WTC11 (cell line): ENCODE data around the gene D2HGDH. TPM values are rescaled to one million over a fixed set of nuclear protein-coding genes. Genes with fewer than 3 reads are reported as not detected.

Source experiments
- AFF4 ChIP-seq: sonication (generic); formaldehyde crosslinking; IDR thresholded peaks from 2 replicates; pipeline ENCODE4 v1.8.1; 2023; ENCODE audit warnings: mild to moderate bottlenecking, missing genetic modification reagents, borderline replicate concordance
- AR ChIP-seq: fragments of 250-450 bp; sonication (Bioruptor Pico); IDR thresholded peaks from 2 replicates; pipeline ENCODE4 v1.9.0; 2021; ENCODE audit warnings: mild to moderate bottlenecking
- ARID4B ChIP-seq: sonication (generic); formaldehyde crosslinking; IDR thresholded peaks from 2 replicates; pipeline ENCODE4 v1.8.0; 2023; ENCODE audit warnings: missing genetic modification reagents, mild to moderate bottlenecking, borderline replicate concordance
- ATF3 ChIP-seq: sonication (generic); formaldehyde crosslinking; conservative IDR thresholded peaks from 2 replicates; pipeline ENCODE4 v1.8.1; 2022; ENCODE audit warnings: mild to moderate bottlenecking, missing genetic modification reagents
- CBFB ChIP-seq: sonication (generic); formaldehyde crosslinking; IDR thresholded peaks from 2 replicates; pipeline ENCODE4 v1.8.1; 2022; ENCODE audit warnings: mild to moderate bottlenecking, low read depth, missing genetic modification reagents
- CREB1 ChIP-seq: sonication (generic); formaldehyde crosslinking; IDR thresholded peaks from 2 replicates; pipeline ENCODE4 v1.8.0; 2023; ENCODE audit warnings: mild to moderate bottlenecking, missing genetic modification reagents
- CREM ChIP-seq: sonication (generic); formaldehyde crosslinking; IDR thresholded peaks from 2 replicates; pipeline ENCODE4 v1.8.1; 2022; ENCODE audit warnings: mild to moderate bottlenecking, missing genetic modification reagents, moderate library complexity
- ESRRA ChIP-seq: sonication (generic); formaldehyde crosslinking; IDR thresholded peaks from 2 replicates; pipeline ENCODE4 v1.8.1; 2022; ENCODE audit warnings: mild to moderate bottlenecking, missing genetic modification reagents, borderline replicate concordance
- FOXP1 ChIP-seq: sonication (generic); formaldehyde crosslinking; IDR thresholded peaks from 2 replicates; pipeline ENCODE4 v1.8.0; 2022; ENCODE audit warnings: missing genetic modification reagents, mild to moderate bottlenecking, moderate library complexity, borderline replicate concordance
- HMGA2 ChIP-seq: fragments of 250-450 bp; sonication (Bioruptor Pico); IDR thresholded peaks from 2 replicates; pipeline ENCODE4 v1.4.0; 2021; ENCODE audit warnings: mild to moderate bottlenecking, moderate library complexity
- MAX ChIP-seq: sonication (generic); formaldehyde crosslinking; IDR thresholded peaks from 2 replicates; pipeline ENCODE4 v1.8.0; 2022; ENCODE audit warnings: mild to moderate bottlenecking, missing genetic modification reagents
- MYBL2 ChIP-seq: sonication (generic); formaldehyde crosslinking; IDR thresholded peaks from 2 replicates; pipeline ENCODE4 v1.8.1; 2023; ENCODE audit warnings: mild to moderate bottlenecking, moderate library complexity, missing genetic modification reagents
- PRDM15 ChIP-seq: sonication (generic); formaldehyde crosslinking; IDR thresholded peaks from 2 replicates; pipeline ENCODE4 v1.8.0; 2022; ENCODE audit warnings: missing genetic modification reagents
- PREB ChIP-seq: sonication (generic); formaldehyde crosslinking; IDR thresholded peaks from 2 replicates; pipeline ENCODE4 v1.8.1; 2022; ENCODE audit warnings: mild to moderate bottlenecking, missing genetic modification reagents, moderate library complexity, borderline replicate concordance
- TP53 ChIP-seq: sonication (generic); formaldehyde crosslinking; IDR thresholded peaks from 2 replicates; pipeline ENCODE4 v1.8.1; 2023; ENCODE audit warnings: mild to moderate bottlenecking, missing genetic modification reagents
- USF2 ChIP-seq: sonication (generic); formaldehyde crosslinking; IDR thresholded peaks from 2 replicates; pipeline ENCODE4 v1.8.1; 2023; ENCODE audit warnings: mild to moderate bottlenecking, missing genetic modification reagents, moderate library complexity
- ZNF396 ChIP-seq: fragments of 250-450 bp; sonication (Bioruptor Pico); IDR thresholded peaks from 2 replicates; pipeline ENCODE4 v1.8.0; 2021; ENCODE audit warnings: mild to moderate bottlenecking, moderate library complexity, borderline replicate concordance
- ZNF423 ChIP-seq: fragments of 250-450 bp; sonication (Bioruptor Pico); IDR thresholded peaks from 2 replicates; pipeline ENCODE4 v2.1.2; 2022; ENCODE audit warnings: mild to moderate bottlenecking, moderate library complexity
- total RNA-seq: library from RNA; stranded (reverse); gene quantifications from 3 replicates; pipeline ENCODE4 v1.2.3, GENCODE V29; 2021

D2HGDH gene
- total RNA-seq, 1 experiment from 2014 or later: 22.7 TPM

GRCh38 chr2:241686650-241687425 is 47.6 kb upstream of the D2HGDH start, which contains the start of gene DTYMK (continued):
- TF ChIP-seq AFF4 (CRISPR knock-in tag): 0 out of 2 replicates have a peak, but pooled peaks have one; percentile 11
- no peak for TF ChIP-seq CREB1 (CRISPR knock-in tag)
- TF ChIP-seq CREM: peak; percentile 86
- 0 out of 2 replicates have a peak, but pooled peaks have one; percentile 5 for TF ChIP-seq PRDM15 (CRISPR knock-in tag)
- no peak for TF ChIP-seq CBFB
- peak; percentile 59; the same call in 1 of the 2 replicates for TF ChIP-seq PREB (CRISPR knock-in tag)
- TF ChIP-seq AR (CRISPR knock-in tag): no peak
- TF ChIP-seq ESRRA (CRISPR knock-in tag): no peak; the same call in 1 of the 2 replicates
- TF ChIP-seq MYBL2 (CRISPR knock-in tag): peak; percentile 92; the same call in 1 of the 2 replicates
- TF ChIP-seq ARID4B (CRISPR knock-in tag): no peak
- TF ChIP-seq ZNF396: no peak
- TF ChIP-seq USF2 (CRISPR knock-in tag): peak; percentile 5; the same call in 1 of the 2 replicates
- TF ChIP-seq HMGA2 (CRISPR knock-in tag): no peak
- TF ChIP-seq MAX (CRISPR knock-in tag): peak; percentile 42; the same call in 1 of the 2 replicates
- peak; percentile 33; the same call in 1 of the 2 replicates for TF ChIP-seq ZNF423 (CRISPR knock-in tag)
- peak; percentile 63; the same call in 1 of the 2 replicates for TF ChIP-seq FOXP1
- no peak for TF ChIP-seq ATF3 (CRISPR knock-in tag)
- TF ChIP-seq TP53 (CRISPR knock-in tag): no peak; the same call in 1 of the 2 replicates
